Kidney epithelial cell (primary cell): ENCODE results near the gene PSMD6. TPM values are rescaled to one million over a fixed set of nuclear protein-coding genes. Genes with fewer than 3 reads are reported as not detected.
A peak's percentile ranks its signal among the peaks of the same experiment; 100 is the strongest.

ENCODE experiments used
- DNase-seq: peaks from one replicate; pipeline ENCODE4 v3.0.0-alpha.2; 2010; ENCODE audit warnings: low read depth
- H3K27me3 ChIP-seq: 2 replicates; pipeline ENCODE4 v1.6.0; 2011; ENCODE audit warnings: low read length; ENCODE audit not compliant: control insufficient read depth, insufficient read depth
- H3K36me3 ChIP-seq: 2 replicates; pipeline ENCODE4 v1.5.1; 2011; ENCODE audit warnings: low read length; ENCODE audit not compliant: control insufficient read depth, insufficient read depth
- H3K4me3 ChIP-seq: 2 replicates; pipeline ENCODE4 v1.5.1; 2011; ENCODE audit warnings: low read depth, mild to moderate bottlenecking, control low read depth, low read length
- total RNA-seq: library from RNA; depleted of rRNA; stranded (reverse); fragments of >200 nt; gene quantifications from 2 replicates; pipeline ENCODE4 v1.2.3, GENCODE V29; 2015
- TF ChIP-seq, protein P1 (sequence below): IDR thresholded peaks from 2 replicates; pipeline ENCODE4 v1.5.1; 2011; ENCODE audit warnings: mild to moderate bottlenecking, moderate library complexity, low read length, control low read depth, inconsistent platforms; ENCODE audit not compliant: insufficient read depth, poor library complexity, severe bottlenecking

The PSMD6 gene
- total RNA-seq, 1 donor from 2014 or later = 97.4 TPM

DNA sequence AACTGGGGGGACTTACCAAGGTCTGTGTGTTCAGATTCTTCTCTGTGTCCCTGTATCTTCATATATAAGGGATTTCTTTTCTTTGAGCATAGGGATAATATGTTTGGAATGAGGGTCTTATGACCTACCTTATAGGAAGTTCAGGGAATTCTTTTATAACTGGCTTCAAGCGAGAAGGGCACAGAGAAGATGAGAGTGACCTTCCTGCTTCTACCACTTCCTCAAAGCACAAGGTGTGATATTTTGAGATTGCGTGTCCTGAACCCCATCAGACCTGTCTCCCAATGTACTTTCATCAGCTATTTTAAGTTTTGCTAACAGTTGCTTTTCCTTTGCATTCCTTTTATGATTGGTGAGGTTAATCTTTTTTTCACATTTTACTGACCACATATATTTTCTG lies 3.1 kb upstream of the PSMD6 start:
- H3K36me3 ChIP-seq = no peaks in the 10 kb centered on the region
- H3K27me3 ChIP-seq = no peaks in the 10 kb centered on the region
- TF ChIP-seq, protein P1, sequence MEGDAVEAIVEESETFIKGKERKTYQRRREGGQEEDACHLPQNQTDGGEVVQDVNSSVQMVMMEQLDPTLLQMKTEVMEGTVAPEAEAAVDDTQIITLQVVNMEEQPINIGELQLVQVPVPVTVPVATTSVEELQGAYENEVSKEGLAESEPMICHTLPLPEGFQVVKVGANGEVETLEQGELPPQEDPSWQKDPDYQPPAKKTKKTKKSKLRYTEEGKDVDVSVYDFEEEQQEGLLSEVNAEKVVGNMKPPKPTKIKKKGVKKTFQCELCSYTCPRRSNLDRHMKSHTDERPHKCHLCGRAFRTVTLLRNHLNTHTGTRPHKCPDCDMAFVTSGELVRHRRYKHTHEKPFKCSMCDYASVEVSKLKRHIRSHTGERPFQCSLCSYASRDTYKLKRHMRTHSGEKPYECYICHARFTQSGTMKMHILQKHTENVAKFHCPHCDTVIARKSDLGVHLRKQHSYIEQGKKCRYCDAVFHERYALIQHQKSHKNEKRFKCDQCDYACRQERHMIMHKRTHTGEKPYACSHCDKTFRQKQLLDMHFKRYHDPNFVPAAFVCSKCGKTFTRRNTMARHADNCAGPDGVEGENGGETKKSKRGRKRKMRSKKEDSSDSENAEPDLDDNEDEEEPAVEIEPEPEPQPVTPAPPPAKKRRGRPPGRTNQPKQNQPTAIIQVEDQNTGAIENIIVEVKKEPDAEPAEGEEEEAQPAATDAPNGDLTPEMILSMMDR = no peak
- no peak for DNase-seq
- no peak overlapping the region for H3K4me3 ChIP-seq

DNA sequence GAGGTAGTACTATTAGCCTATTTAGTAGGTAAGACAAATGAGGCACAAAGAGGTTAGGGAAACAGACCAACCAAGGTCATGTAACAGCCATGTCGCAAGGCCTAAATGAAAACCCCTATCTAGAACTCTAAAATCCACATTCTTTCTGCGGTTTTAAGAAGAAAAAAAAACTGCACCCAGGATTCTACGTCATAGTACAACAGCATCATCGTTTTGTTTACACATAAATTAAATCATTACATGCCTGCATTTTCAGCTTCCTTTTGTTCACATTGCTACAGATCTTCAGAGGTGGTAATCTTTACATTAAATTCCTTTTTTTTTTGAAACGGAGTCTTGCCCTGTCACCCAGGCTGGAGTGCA lies 548 bp upstream of the PSMD6 start:
- H3K4me3 ChIP-seq = no peak overlapping the region
- DNase-seq = no peak
- no peaks in the 10 kb centered on the region for H3K27me3 ChIP-seq
- H3K36me3 ChIP-seq = no peaks in the 10 kb centered on the region
- TF ChIP-seq, protein P1 = no peak

DNA sequence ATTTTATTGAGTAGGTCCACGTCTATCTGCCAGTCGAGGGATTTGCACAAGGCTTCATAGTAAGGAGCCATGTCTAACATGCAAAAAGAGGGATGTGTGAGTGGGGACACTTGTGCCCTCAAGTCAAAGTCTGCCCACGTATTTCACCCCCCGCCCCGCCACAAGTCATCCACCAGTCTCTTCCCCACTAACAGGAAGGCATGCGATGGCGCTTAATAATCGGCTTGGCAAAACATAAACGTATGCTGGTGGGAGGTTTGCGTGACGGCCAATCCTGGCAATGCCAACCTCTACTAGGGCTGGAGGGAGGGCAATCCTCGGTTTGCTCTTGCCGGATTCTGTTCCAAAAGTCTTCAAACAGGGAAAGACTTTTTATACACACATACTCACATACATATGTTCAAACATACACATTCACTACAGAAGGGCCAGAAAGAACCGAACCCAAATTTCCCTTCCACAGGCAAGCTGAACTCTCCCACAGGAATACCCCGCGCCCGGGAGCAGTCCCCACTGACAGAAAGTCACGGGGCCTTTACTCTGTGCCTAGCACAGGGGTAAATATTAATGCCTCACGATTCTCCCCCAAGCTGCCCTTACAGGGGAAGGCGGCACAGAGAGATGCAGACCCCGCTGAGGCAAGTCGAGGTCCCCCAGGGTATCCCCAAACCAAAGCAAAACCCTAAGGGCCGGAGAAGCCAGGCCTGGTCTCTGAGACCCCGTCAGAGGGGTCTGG lies 675 bp downstream of the PSMD6 start:
- TF ChIP-seq, protein P1 = no peak
- DNase-seq = no peak
- no peaks in the 10 kb centered on the region for H3K27me3 ChIP-seq
- H3K4me3 ChIP-seq = peak overlapping the region; percentile 98
- H3K36me3 ChIP-seq = peaks cover 1% of the 10 kb centered on the region

DNA sequence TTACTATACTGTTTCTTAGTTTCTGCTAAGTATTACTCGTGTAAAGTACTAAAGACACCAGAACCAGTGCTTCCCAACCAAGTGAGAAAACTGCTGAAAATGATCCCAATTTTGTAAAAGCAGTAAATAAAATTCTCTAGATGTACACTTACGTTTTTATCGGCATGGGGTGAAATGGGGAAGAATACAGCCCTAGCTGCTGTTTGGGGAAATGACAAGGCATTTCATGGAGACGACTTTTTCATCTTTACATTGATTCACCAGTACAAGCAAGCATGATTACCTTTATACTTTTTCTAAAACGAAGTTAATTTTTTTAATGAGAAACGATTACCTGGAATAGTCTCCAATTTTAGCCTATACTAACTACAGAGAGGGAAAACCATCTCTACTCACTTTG lies 1.4 kb downstream of the PSMD6 start:
- no peak for DNase-seq
- Histone ChIP-seq H3K4me3 (peak overlapping the region; percentile 98), H3K27me3 (no peaks in the 10 kb centered on the region), H3K36me3 (peaks cover 1% of the 10 kb centered on the region)
- TF ChIP-seq, protein P1 = no peak

DNA sequence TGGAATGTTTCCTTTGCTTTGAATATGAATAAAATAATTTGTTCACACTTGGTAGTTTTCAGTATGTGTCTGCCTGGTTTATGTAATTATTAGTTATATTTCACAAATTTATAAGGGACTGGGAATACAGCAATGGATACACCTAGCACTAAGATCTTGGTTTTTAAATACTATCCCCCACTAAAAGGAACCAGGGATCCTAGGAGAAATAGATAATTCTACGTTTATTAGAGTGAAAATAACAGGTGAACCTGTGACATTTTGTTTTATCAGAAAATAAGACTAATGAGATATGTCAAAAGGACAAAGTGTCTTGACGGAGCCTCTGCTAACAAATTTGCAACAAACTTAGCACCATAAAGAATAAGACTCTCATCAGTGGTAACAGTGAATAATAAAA lies 3.4 kb downstream of the PSMD6 start:
- TF ChIP-seq, protein P1 = no peak
- H3K36me3 ChIP-seq = peaks cover 1% of the 10 kb centered on the region
- H3K4me3 ChIP-seq = no peak overlapping the region
- DNase-seq = no peak
- no peaks in the 10 kb centered on the region for H3K27me3 ChIP-seq

DNA sequence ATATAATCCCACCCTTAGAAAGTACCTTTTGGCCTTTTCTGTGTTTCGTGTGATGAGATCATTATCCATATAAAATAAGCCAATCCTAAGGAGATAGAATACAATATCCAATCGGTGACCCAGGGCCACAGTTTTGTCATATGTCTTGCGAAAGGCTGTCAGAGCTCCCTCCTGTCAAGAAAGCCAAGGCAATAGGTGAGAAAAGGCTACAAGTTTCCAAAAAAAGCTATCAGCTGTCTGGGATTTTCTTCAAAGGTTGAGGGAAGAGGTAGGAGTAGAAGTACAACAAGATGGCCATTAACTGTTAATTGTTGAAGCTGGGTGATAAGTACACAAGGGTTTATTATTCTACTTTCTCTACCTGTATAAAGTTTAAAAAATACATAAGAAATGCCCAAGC lies 4.0 kb downstream of the PSMD6 start:
- no peaks in the 10 kb centered on the region for H3K27me3 ChIP-seq
- H3K36me3 ChIP-seq = peaks cover 1% of the 10 kb centered on the region
- no peak for DNase-seq

More for the DNA sequence above, 4.0 kb downstream of the PSMD6 start:
- TF ChIP-seq, protein P1 = no peak
- H3K4me3 ChIP-seq = no peak overlapping the region
